ENCODE measurements around the gene ACO2. TPM values are rescaled to one million over a fixed set of nuclear protein-coding genes. Genes with fewer than 3 reads are reported as not detected.
"Not testable (repeated sequence)": the region's sequence is repeated elsewhere in the genome, so short reads cannot be mapped to it uniquely, and the experiment has no call there.

Gene ACO2
- total RNA-seq, 1 donor, result 57.9 TPM

DNA sequence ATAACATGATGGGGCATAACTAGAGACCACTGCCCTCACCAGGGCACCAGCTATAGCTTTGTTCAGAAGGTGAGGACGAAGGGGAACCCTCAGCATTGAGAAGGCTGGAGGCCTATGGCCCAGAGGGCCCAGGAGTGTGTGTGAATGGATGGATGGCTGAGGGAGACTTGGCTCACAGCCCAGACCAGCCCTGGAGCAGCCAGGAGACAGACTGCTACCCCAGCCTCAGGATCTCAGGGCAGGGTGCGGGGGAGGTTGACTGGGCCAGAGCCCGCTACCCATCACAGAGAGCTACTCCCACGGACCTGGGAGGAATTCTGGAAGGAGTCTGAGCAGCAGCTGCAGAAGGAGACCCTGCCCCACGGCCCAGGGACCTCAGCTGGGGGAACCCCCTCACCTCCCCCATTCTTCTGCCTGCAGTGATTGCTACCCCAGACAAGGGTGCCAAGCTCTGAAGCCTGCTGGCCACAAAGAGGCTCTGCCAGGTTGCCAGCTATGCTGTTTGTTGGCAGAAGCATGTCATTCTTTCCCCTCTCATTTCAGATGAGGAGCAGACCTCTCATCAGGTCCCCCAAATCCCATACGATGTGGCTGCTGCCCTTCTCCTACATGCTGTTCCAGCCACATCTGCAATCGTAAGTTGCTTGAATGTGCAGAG is 86.5 kb downstream of the ACO2 start:
- no peak overlapping the region for H3K27ac ChIP-seq (ENCODE audit: low read depth, low read length)

DNA sequence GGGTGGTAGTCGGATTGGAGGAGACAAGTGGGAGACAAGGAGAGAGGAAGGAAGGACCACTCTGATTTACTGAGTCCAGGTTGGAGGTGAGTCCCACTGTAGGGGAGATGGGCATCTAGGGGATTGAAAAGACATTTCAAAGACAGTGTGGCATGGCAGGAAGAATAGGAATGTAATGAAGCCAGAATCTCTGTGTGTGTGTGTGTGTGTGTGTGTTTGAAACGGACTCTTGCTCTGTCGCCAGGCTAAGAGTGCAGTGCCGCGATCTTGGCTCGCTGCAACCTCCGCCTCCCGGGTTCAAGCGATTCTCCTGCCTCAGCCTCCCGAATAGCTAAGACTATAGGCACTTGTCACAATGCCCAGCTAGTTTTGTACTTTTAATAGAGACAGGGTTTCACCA is 87.6 kb downstream of the ACO2 start:
- peaks cover 15% of the 10 kb centered on the region for H3K4me1 ChIP-seq (ENCODE audit: insufficient read depth, low read length)
- H3K27me3 ChIP-seq (ENCODE audit: insufficient read depth, low read length), result no peaks in the 10 kb centered on the region
- TF ChIP-seq, protein P1, sequence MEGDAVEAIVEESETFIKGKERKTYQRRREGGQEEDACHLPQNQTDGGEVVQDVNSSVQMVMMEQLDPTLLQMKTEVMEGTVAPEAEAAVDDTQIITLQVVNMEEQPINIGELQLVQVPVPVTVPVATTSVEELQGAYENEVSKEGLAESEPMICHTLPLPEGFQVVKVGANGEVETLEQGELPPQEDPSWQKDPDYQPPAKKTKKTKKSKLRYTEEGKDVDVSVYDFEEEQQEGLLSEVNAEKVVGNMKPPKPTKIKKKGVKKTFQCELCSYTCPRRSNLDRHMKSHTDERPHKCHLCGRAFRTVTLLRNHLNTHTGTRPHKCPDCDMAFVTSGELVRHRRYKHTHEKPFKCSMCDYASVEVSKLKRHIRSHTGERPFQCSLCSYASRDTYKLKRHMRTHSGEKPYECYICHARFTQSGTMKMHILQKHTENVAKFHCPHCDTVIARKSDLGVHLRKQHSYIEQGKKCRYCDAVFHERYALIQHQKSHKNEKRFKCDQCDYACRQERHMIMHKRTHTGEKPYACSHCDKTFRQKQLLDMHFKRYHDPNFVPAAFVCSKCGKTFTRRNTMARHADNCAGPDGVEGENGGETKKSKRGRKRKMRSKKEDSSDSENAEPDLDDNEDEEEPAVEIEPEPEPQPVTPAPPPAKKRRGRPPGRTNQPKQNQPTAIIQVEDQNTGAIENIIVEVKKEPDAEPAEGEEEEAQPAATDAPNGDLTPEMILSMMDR (IDR thresholded peaks at IDR 0.05; ENCODE audit: extremely low read depth, low read depth, low read length), result no peak
- no peak overlapping the region for H3K4me2 ChIP-seq (ENCODE audit: insufficient read depth, low read length)
- no peaks in the 10 kb centered on the region for H3K36me3 ChIP-seq (ENCODE audit: insufficient read depth, low read length)
- H3K27ac ChIP-seq (ENCODE audit: low read depth, low read length), result no peak overlapping the region
- H3K79me2 ChIP-seq (ENCODE audit: insufficient read depth, low read length), result no peaks in the 10 kb centered on the region
- no peak overlapping the region for H2AFZ ChIP-seq (ENCODE audit: low read length)
- no peak overlapping the region for H3K4me3 ChIP-seq (ENCODE audit: insufficient read depth, low read length)
- no peaks in the 10 kb centered on the region for H3K9me3 ChIP-seq (ENCODE audit: low read depth, low read length)
- peak; percentile 51 for DNase-seq (ENCODE audit: insufficient read length, low spot score, missing footprints)
- no peaks in the 10 kb centered on the region for H4K20me1 ChIP-seq (ENCODE audit: insufficient read depth, low read length)

More for the DNA sequence above, 86.5 kb downstream of the ACO2 start:
- Histone ChIP-seq H3K9me3 (ENCODE audit: low read depth, low read length) (no peaks in the 10 kb centered on the region), H3K4me2 (ENCODE audit: insufficient read depth, low read length) (no peak overlapping the region), H3K4me1 (ENCODE audit: insufficient read depth, low read length) (peaks cover 15% of the 10 kb centered on the region), H3K36me3 (ENCODE audit: insufficient read depth, low read length) (no peaks in the 10 kb centered on the region), H4K20me1 (ENCODE audit: insufficient read depth, low read length) (no peaks in the 10 kb centered on the region), H3K79me2 (ENCODE audit: insufficient read depth, low read length) (no peaks in the 10 kb centered on the region), H3K4me3 (ENCODE audit: insufficient read depth, low read length) (no peak overlapping the region), H2AFZ (ENCODE audit: low read length) (peak overlapping the region; percentile 29), H3K27me3 (ENCODE audit: insufficient read depth, low read length) (no peaks in the 10 kb centered on the region)
- peak; percentile 43 for DNase-seq (ENCODE audit: insufficient read length, low spot score, missing footprints)
- TF ChIP-seq, protein P1 (IDR thresholded peaks at IDR 0.05; ENCODE audit: extremely low read depth, low read depth, low read length), result no peak

DNA sequence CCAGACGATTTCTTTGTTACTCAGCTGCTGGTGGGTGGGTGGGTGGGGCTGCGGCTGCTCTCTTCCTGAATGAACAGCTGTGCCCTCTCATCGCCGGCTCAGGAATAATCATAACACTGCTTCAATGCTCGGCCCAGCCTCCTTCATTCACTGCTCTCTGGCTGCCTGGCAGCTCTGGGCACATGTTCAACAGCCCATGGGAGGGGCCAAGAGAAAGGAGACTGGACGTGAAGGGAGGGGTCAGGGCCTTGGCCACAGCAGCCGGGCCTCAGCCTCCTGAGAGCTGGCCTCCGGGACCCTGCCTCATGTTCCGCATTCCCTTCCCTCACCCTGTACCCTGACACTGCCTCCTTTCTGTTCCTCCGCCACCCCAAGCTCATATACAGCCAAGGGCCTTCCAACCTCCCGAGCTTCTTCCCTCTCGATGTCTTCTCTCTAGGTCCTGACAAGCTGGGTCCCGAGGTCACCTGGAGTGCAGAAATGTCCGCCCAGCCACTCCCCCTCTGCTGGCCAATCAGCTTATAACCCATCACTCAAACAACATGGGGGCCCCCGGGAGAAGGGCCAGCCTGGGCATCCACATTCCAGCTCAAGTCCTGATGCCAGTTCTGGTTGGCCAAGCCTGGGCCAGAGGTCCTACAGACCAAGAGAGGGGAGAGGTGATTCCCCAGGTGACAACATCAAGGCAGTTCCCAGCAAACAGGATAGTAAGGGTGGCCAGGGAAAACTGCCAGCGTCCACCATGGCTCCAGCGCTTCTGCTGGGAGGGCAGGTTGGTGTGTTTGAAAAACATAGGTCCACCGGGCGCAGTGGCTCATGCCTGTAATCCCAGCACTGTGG is 88.7 kb downstream of the ACO2 start:
- H3K4me2 ChIP-seq (ENCODE audit: insufficient read depth, low read length), result peak overlapping the region; percentile 78
- H3K9me3 ChIP-seq (ENCODE audit: low read depth, low read length), result no peaks in the 10 kb centered on the region
- TF ChIP-seq, protein P1 (IDR thresholded peaks at IDR 0.05; ENCODE audit: extremely low read depth, low read depth, low read length), result no peak
- H3K27me3 ChIP-seq (ENCODE audit: insufficient read depth, low read length), result no peaks in the 10 kb centered on the region
- H3K36me3 ChIP-seq (ENCODE audit: insufficient read depth, low read length), result no peaks in the 10 kb centered on the region
- peak overlapping the region; percentile 79 for H3K27ac ChIP-seq (ENCODE audit: low read depth, low read length)
- peaks cover 15% of the 10 kb centered on the region for H3K4me1 ChIP-seq (ENCODE audit: insufficient read depth, low read length)
- H3K79me2 ChIP-seq (ENCODE audit: insufficient read depth, low read length), result no peaks in the 10 kb centered on the region
- peak overlapping the region; percentile 88 for H2AFZ ChIP-seq (ENCODE audit: low read length)
- no peak overlapping the region for H3K4me3 ChIP-seq (ENCODE audit: insufficient read depth, low read length)
- peak; percentile 97 for DNase-seq (ENCODE audit: insufficient read length, low spot score, missing footprints)
- no peaks in the 10 kb centered on the region for H4K20me1 ChIP-seq (ENCODE audit: insufficient read depth, low read length)

DNA sequence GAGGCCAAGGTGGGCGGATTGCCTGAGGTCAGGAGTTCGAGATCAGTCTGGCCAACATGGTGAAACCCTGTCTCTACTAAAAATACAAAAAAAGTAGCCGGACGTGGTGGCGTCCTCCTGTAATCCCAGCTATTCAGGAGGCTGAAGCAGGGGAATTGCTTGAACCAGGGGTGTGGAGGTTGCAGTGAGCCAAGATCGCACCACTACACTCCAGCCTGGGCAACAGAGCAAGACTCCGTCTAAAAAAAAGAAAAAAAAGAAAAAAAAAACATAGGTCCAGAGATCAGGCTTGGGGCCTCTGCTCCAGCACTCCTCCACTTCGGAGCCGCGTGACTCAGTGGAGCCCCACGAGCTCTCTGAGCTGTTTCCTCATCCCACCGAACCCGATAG is 89.3 kb downstream of the ACO2 start:
- H3K4me3 ChIP-seq (ENCODE audit: insufficient read depth, low read length); H3K27me3 ChIP-seq (ENCODE audit: insufficient read depth, low read length); H3K36me3 ChIP-seq (ENCODE audit: insufficient read depth, low read length); H3K27ac ChIP-seq (ENCODE audit: low read depth, low read length); H4K20me1 ChIP-seq (ENCODE audit: insufficient read depth, low read length); H3K9me3 ChIP-seq (ENCODE audit: low read depth, low read length); H3K79me2 ChIP-seq (ENCODE audit: insufficient read depth, low read length); H3K4me2 ChIP-seq (ENCODE audit: insufficient read depth, low read length); H2AFZ ChIP-seq (ENCODE audit: low read length): not testable (repeated sequence)
- DNase-seq (ENCODE audit: insufficient read length, low spot score, missing footprints), result peak; percentile 5
- H3K4me1 ChIP-seq (ENCODE audit: insufficient read depth, low read length), result peaks cover 21% of the 10 kb centered on the region

Data from osteoblast (primary cell).